MM.1S (cell line): ENCODE measurements around the gene TRIM28.

Source experiments
- DNase-seq: peaks from one replicate; pipeline ENCODE4 v3.0.0-alpha.2; 2015
- H2AFZ ChIP-seq: fragments of 300-600 bp; sonication (generic); 2 replicates; pipeline ENCODE4 v1.6.0; 2016; ENCODE audit warnings: antibody characterized with exemption, low read length
- H3F3A ChIP-seq: fragments of 300-600 bp; sonication (generic); 2 replicates; pipeline ENCODE4 v1.6.1; 2016; ENCODE audit warnings: mild to moderate bottlenecking, antibody characterized with exemption, low read length, moderate library complexity, mixed read lengths; ENCODE audit not compliant: insufficient read depth
- H3K27ac ChIP-seq: fragments of 300-600 bp; sonication (generic); 2 replicates; pipeline ENCODE4 v1.5.1; 2016; ENCODE audit warnings: mild to moderate bottlenecking, low read length
- H3K27me3 ChIP-seq: fragments of 300-600 bp; sonication (generic); replicated peaks from 2 replicates; pipeline ENCODE4 v1.6.0; 2016; ENCODE audit warnings: low read length; ENCODE audit not compliant: insufficient read depth
- H3K36me3 ChIP-seq: fragments of 300-600 bp; sonication (generic); replicated peaks from 2 replicates; pipeline ENCODE4 v1.6.1; 2016; ENCODE audit warnings: mild to moderate bottlenecking, low read length, mixed read lengths; ENCODE audit not compliant: insufficient read depth
- H3K4me1 ChIP-seq: fragments of 300-600 bp; sonication (generic); 2 replicates; pipeline ENCODE4 v1.6.1; 2016; ENCODE audit warnings: low read length, mixed read lengths
- H3K4me2 ChIP-seq: fragments of 300-600 bp; sonication (generic); 2 replicates; pipeline ENCODE4 v1.6.0; 2016; ENCODE audit warnings: low read depth, low read length
- H3K4me3 ChIP-seq: fragments of 300-600 bp; sonication (generic); 2 replicates; pipeline ENCODE4 v1.5.1; 2016; ENCODE audit warnings: low read length, mixed read lengths
- H3K79me2 ChIP-seq: fragments of 300-600 bp; sonication (generic); 2 replicates; pipeline ENCODE4 v1.6.1; 2016; ENCODE audit warnings: mixed run types, low read length, mixed read lengths
- H3K9ac ChIP-seq: fragments of 300-600 bp; sonication (generic); 2 replicates; pipeline ENCODE4 v1.6.1; 2016; ENCODE audit warnings: low read length, mixed read lengths
- H3K9me2 ChIP-seq: fragments of 300-600 bp; sonication (generic); replicated peaks from 2 replicates; pipeline ENCODE4 v1.6.1; 2016; ENCODE audit warnings: mild to moderate bottlenecking, low read length, mixed read lengths; ENCODE audit not compliant: insufficient read depth
- H3K9me3 ChIP-seq: fragments of 300-600 bp; sonication (generic); replicated peaks from 2 replicates; pipeline ENCODE4 v1.6.1; 2016; ENCODE audit warnings: mild to moderate bottlenecking, low read length, mixed read lengths; ENCODE audit not compliant: insufficient read depth
- H4K20me1 ChIP-seq: fragments of 300-600 bp; sonication (generic); 2 replicates; pipeline ENCODE4 v1.6.1; 2016; ENCODE audit warnings: mild to moderate bottlenecking, low read length, moderate library complexity, mixed read lengths; ENCODE audit not compliant: insufficient read depth
- CTCF ChIP-seq: fragments of 300-600 bp; sonication (generic); IDR thresholded peaks from 2 replicates; pipeline ENCODE4 v1.5.1; 2016; ENCODE audit warnings: antibody characterized with exemption, low read length, mixed read lengths
- EZH2 ChIP-seq: fragments of 300-600 bp; sonication (generic); optimal IDR thresholded peaks from 2 replicates; pipeline ENCODE3; 2017; ENCODE audit warnings: low read depth, mild to moderate bottlenecking, antibody characterized with exemption, low read length, mixed read lengths
- EZH2phosphoT487 ChIP-seq: fragments of 300-600 bp; sonication (generic); IDR thresholded peaks from 2 replicates; pipeline ENCODE4 v1.6.1; 2018; ENCODE audit warnings: antibody characterized with exemption, low read length

The TRIM28 gene

GRCh38 chr19:58556622-58557220 is 12.9 kb downstream of the TRIM28 start:
- Histone ChIP-seq H4K20me1 (no peaks in the 10 kb centered on the region), H2AFZ (no peak overlapping the region), H3K4me2 (peak overlapping the region; percentile 84), H3K27me3 (no peaks in the 10 kb centered on the region), H3K9me2 (no peaks in the 10 kb centered on the region), H3F3A (peaks cover 61% of the 10 kb centered on the region), H3K36me3 (no peaks in the 10 kb centered on the region), H3K9ac (peak overlapping the region; percentile 82; the same call in 1 of the 2 replicates), H3K4me1 (peaks cover 26% of the 10 kb centered on the region), H3K9me3 (no peaks in the 10 kb centered on the region), H3K27ac (peak overlapping the region; percentile 77; the same call in 1 of the 2 replicates), H3K4me3 (peak overlapping the region; percentile 97), H3K79me2 (peaks cover 41% of the 10 kb centered on the region)
- no peak for DNase-seq
- no peak for TF ChIP-seq EZH2phosphoT487
- TF ChIP-seq CTCF, result no peak
- TF ChIP-seq EZH2, result no peak

- TF ChIP-seq EZH2 (no peak), CTCF (no peak), EZH2phosphoT487 (no peak)
- Histone ChIP-seq H4K20me1 (no peaks in the 10 kb centered on the region), H3K4me1 (peaks cover 26% of the 10 kb centered on the region), H3K9ac (peak overlapping the region; percentile 82), H3K27me3 (no peaks in the 10 kb centered on the region), H3K36me3 (no peaks in the 10 kb centered on the region), H3K27ac (peak overlapping the region; percentile 77; the same call in 1 of the 2 replicates), H3K9me3 (no peaks in the 10 kb centered on the region), H3F3A (peaks cover 53% of the 10 kb centered on the region), H2AFZ (no peak overlapping the region), H3K79me2 (peaks cover 41% of the 10 kb centered on the region), H3K4me3 (peak overlapping the region; percentile 97), H3K9me2 (no peaks in the 10 kb centered on the region), H3K4me2 (peak overlapping the region; percentile 84)
- DNase-seq, result no peak
These were observed 13.6 kb downstream of the TRIM28 start for GRCh38 chr19:58557221-58558065.

DNA sequence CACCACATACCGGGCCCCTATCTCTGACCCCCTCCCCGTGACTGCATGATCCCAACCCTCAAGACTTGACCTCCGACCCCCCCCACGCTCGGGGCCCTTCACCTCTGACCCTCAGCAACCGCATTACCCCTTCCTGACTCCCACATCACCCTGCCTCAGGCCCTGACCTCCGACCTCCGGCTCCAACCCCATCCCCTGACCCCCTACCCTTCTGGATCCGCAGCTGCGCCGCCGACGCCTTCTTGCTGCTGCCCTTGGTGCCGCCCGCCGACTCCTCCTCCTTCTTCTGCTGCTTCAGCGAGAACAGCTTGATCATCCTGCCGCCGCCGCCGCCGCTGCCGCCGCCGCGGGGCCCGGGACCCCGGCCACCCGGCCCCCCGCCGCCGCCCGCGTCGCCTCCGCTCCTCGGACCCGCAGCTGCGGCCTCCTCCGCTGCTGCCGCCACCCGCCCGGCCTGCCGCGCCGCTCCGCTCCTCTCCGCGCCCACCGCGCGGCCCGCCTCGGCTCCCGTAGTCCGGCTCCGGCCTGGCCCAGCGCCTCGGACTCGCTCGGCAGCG is 14.3 kb downstream of the TRIM28 start, which contains the start of gene UBE2M:
Gene UBE2M (minus strand): TSS at position 546 of the 557 bp plus-strand sequence. CDS start 230 bp downstream, at position 316.
- no peaks in the 10 kb centered on the region for H3K9me2 ChIP-seq
- peak within 1 kb of the TSS; percentile 56; the same call in 1 of the 2 replicates for H2AFZ ChIP-seq
- H3K4me1 ChIP-seq, result peaks cover 26% of the 10 kb centered on the region
- H3K9me3 ChIP-seq, result no peaks in the 10 kb centered on the region
- peaks cover 48% of the 10 kb centered on the region for H3F3A ChIP-seq
- peak within 1 kb of the TSS; percentile 84 for H3K4me2 ChIP-seq
- H3K4me3 ChIP-seq, result peak within 1 kb of the TSS; percentile 97
- DNase-seq, result peak; percentile 27
- peak within 1 kb of the TSS; percentile 96 for H3K27ac ChIP-seq
- H3K27me3 ChIP-seq, result no peaks in the 10 kb centered on the region
- peak within 1 kb of the TSS; percentile 99 for H3K9ac ChIP-seq
- H3K79me2 ChIP-seq, result peaks cover 41% of the 10 kb centered on the region
- H3K36me3 ChIP-seq, result no peaks in the 10 kb centered on the region
- TF ChIP-seq CTCF, result no peak
- TF ChIP-seq EZH2, result no peak
- no peak for TF ChIP-seq EZH2phosphoT487
- H4K20me1 ChIP-seq, result no peaks in the 10 kb centered on the region
